Astrocyte (in vitro differentiated cells and primary cell): ENCODE measurements around the gene ALG14.

ENCODE experiments used
- CTCF ChIP-seq: IDR thresholded peaks from 2 replicates; pipeline ENCODE4 v1.5.1; 2011; ENCODE audit warnings: low read depth, mild to moderate bottlenecking, inconsistent platforms, low read length, moderate library complexity; ENCODE audit not compliant: insufficient read depth
- EZH2 ChIP-seq: IDR thresholded peaks from 2 replicates; pipeline ENCODE4 v1.6.1; 2012; ENCODE audit warnings: mild to moderate bottlenecking, low read length, inconsistent platforms; ENCODE audit not compliant: insufficient read depth

- TF ChIP-seq CTCF (no peak), EZH2 (no peak)
Observed at GRCh38 chr1:95006681-95007080, 66.1 kb downstream of the ALG14 start.
